HepG2 (cell line): ENCODE measurements around the gene MED22. TPM values are rescaled to one million over a fixed set of nuclear protein-coding genes. Genes with fewer than 3 reads are reported as not detected.

Experiments
- ARID2 ChIP-seq: sonication (generic); formaldehyde crosslinking; IDR thresholded peaks from 2 replicates; pipeline ENCODE4 v1.8.1; 2022; ENCODE audit warnings: mild to moderate bottlenecking, missing genetic modification reagents, borderline replicate concordance
- CC2D1A ChIP-seq: sonication (generic); formaldehyde crosslinking; IDR thresholded peaks from 2 replicates; pipeline ENCODE4 v1.8.1; 2023; ENCODE audit warnings: mild to moderate bottlenecking, missing genetic modification reagents
- CREB1 ChIP-seq, 2 experiments: fragments of 450-650 bp in 1 of 2; IDR thresholded peaks; 2 replicates each; pipeline ENCODE4 v1.6.1; 2016 to 2017; ENCODE audit warnings: control low read depth in 1 of 2, mild to moderate bottlenecking in 1 of 2, missing compliant biosample characterization in 1 of 2, missing genetic modification characterization in 1 of 2
- ELF3 ChIP-seq: IDR thresholded peaks from 2 replicates; pipeline ENCODE4 v1.6.1; 2016; ENCODE audit warnings: missing genetic modification reagents, missing compliant biosample characterization
- FLYWCH1 ChIP-seq: sonication (generic); formaldehyde crosslinking; IDR thresholded peaks from 2 replicates; pipeline ENCODE4 v1.8.1; 2023; ENCODE audit warnings: mild to moderate bottlenecking, missing genetic modification reagents
- FOXA3 ChIP-seq: IDR thresholded peaks from 2 replicates; pipeline ENCODE4 v1.6.1; 2016; ENCODE audit warnings: missing genetic modification reagents, missing compliant biosample characterization
- FOXC1 ChIP-seq: sonication (generic); formaldehyde crosslinking; IDR thresholded peaks from 2 replicates; pipeline ENCODE4 v1.8.0; 2022; ENCODE audit warnings: mild to moderate bottlenecking, missing genetic modification reagents, borderline replicate concordance
- HNRNPL ChIP-seq: fragments of 200-400 bp; formaldehyde crosslinking; IDR thresholded peaks from 2 replicates; pipeline ENCODE4 v1.6.1; 2017; ENCODE audit warnings: mild to moderate bottlenecking, low read depth, low read length
- MAF1 ChIP-seq: sonication (generic); formaldehyde crosslinking; IDR thresholded peaks from 2 replicates; pipeline ENCODE4 v1.5.0; 2020; ENCODE audit warnings: missing genetic modification reagents, borderline replicate concordance
- MTA1 ChIP-seq: sonication (generic); formaldehyde crosslinking; IDR thresholded peaks from 2 replicates; pipeline ENCODE4 v1.4.0; 2020; ENCODE audit warnings: missing genetic modification reagents, mild to moderate bottlenecking, borderline replicate concordance
- NCOA2 ChIP-seq: sonication (generic); formaldehyde crosslinking; IDR thresholded peaks from 2 replicates; pipeline ENCODE4 v1.8.0; 2022; ENCODE audit warnings: inconsistent platforms
- RCOR2 ChIP-seq: IDR thresholded peaks from 2 replicates; pipeline ENCODE4 v1.6.1; 2016; ENCODE audit warnings: missing biosample characterization, missing genetic modification reagents
- SP1 ChIP-seq, 2 experiments: fragments of 450-650 bp in 1 of 2; sonication (generic) in 1 of 2; formaldehyde crosslinking in 1 of 2; IDR thresholded peaks; 2 replicates each; pipeline versions ENCODE4 v1.4.0 to v1.6.1; 2016 to 2020; ENCODE audit warnings: missing genetic modification reagents in 1 of 2
- TBX3 ChIP-seq: fragments of 450-650 bp; IDR thresholded peaks from 2 replicates; pipeline ENCODE4 v1.6.1; 2017; ENCODE audit warnings: antibody characterized with exemption, mild to moderate bottlenecking, inconsistent platforms, borderline replicate concordance
- U2AF1 ChIP-seq: fragments of 200-400 bp; formaldehyde crosslinking; optimal IDR thresholded peaks from 2 replicates; pipeline ENCODE3; 2017; ENCODE audit warnings: mild to moderate bottlenecking, low read depth, low read length
- ZBTB3 ChIP-seq: sonication (generic); formaldehyde crosslinking; IDR thresholded peaks from 2 replicates; pipeline ENCODE4 v1.4.0; 2020; ENCODE audit warnings: low read depth, mild to moderate bottlenecking, moderate library complexity, missing genetic modification reagents, borderline replicate concordance
- ZFP36L1 ChIP-seq: sonication (generic); formaldehyde crosslinking; IDR thresholded peaks from 2 replicates; pipeline ENCODE4 v1.8.0; 2022; ENCODE audit warnings: mild to moderate bottlenecking, missing genetic modification reagents, moderate library complexity
- ZFP90 ChIP-seq: sonication (generic); formaldehyde crosslinking; IDR thresholded peaks from 2 replicates; pipeline ENCODE4 v1.8.0; 2022; ENCODE audit warnings: missing genetic modification reagents, mild to moderate bottlenecking, inconsistent platforms, borderline replicate concordance
- ZIK1 ChIP-seq: sonication (generic); formaldehyde crosslinking; IDR thresholded peaks from 2 replicates; pipeline ENCODE4 v1.5.0; 2020; ENCODE audit warnings: mild to moderate bottlenecking, low read depth, missing genetic modification reagents, borderline replicate concordance
- ZNF205 ChIP-seq: IDR thresholded peaks from 2 replicates; pipeline ENCODE4 v1.6.1; 2018; ENCODE audit warnings: missing biosample characterization, missing genetic modification reagents
- ZNF253 ChIP-seq: sonication (generic); formaldehyde crosslinking; IDR thresholded peaks from 2 replicates; pipeline ENCODE4 v1.8.0; 2022; ENCODE audit warnings: mild to moderate bottlenecking, missing genetic modification reagents, borderline replicate concordance
- ZNF605 ChIP-seq: sonication (generic); formaldehyde crosslinking; IDR thresholded peaks from 2 replicates; pipeline ENCODE4 v1.8.0; 2022; ENCODE audit warnings: mild to moderate bottlenecking, missing genetic modification reagents
- ZNF652 ChIP-seq: IDR thresholded peaks from 2 replicates; pipeline ENCODE4 v1.6.1; 2016; ENCODE audit warnings: low read depth, borderline replicate concordance
- ZNF761 ChIP-seq: sonication (generic); formaldehyde crosslinking; conservative IDR thresholded peaks from 2 replicates; pipeline ENCODE4 v1.4.0; 2020; ENCODE audit warnings: mild to moderate bottlenecking, missing genetic modification reagents
- ZNF850 ChIP-seq: sonication (generic); formaldehyde crosslinking; conservative IDR thresholded peaks from 2 replicates; pipeline ENCODE4 v1.9.0; 2021; ENCODE audit warnings: mild to moderate bottlenecking, missing genetic modification reagents
- ZSCAN31 ChIP-seq: sonication (generic); formaldehyde crosslinking; IDR thresholded peaks from 2 replicates; pipeline ENCODE4 v1.5.0; 2020; ENCODE audit warnings: low read depth, mild to moderate bottlenecking, missing genetic modification reagents
- polyA plus RNA-seq, 8 experiments: library from polyadenylated mRNA; depleted of rRNA in 3 of 8; stranded (reverse) in 7 of 8; unstranded in 1 of 8; fragments of >200 nt; fragmentation: Illumina TruSeq in 4 of 8; extraction: Trizol in 4 of 8; gene quantifications; 2 replicates each; pipeline versions ENCODE4 v1.2.1 to v1.2.3, GENCODE V29; 2011 to 2016; ENCODE audit warnings: low read depth in 4 of 8, missing spikeins in 1 of 8, mixed read lengths in 1 of 8; ENCODE audit not compliant: insufficient read depth in 1 of 8
- total RNA-seq, 5 experiments: library from RNA; depleted of rRNA; stranded (reverse); fragments of >200 nt; fragmentation: Illumina TruSeq; extraction: Trizol; gene quantifications; 2 replicates each; pipeline ENCODE4 v1.2.3, GENCODE V29; 2016; ENCODE audit warnings: low read depth in 1 of 5
- TF ChIP-seq, protein P1 (sequence below): sonication (generic); formaldehyde crosslinking; IDR thresholded peaks from 2 replicates; pipeline ENCODE4 v1.5.0; 2020; ENCODE audit warnings: missing genetic modification reagents
- TF ChIP-seq, protein P2 (sequence below): sonication (generic); formaldehyde crosslinking; IDR thresholded peaks from 2 replicates; pipeline ENCODE4 v1.4.0; 2020; ENCODE audit warnings: missing genetic modification reagents; ENCODE audit errors: not compliant biosample characterization
- TF ChIP-seq, protein P3 (sequence below): IDR thresholded peaks from 2 replicates; pipeline ENCODE4 v1.6.1; 2016; ENCODE audit warnings: missing compliant biosample characterization, missing genetic modification reagents, borderline replicate concordance

MED22 gene
- total and polyA plus RNA-seq, 2 of the 13 experiments (the other 11 are each of a cell fraction or from before 2014, with no cell fraction given), result 15.8 to 22.1 TPM

DNA sequence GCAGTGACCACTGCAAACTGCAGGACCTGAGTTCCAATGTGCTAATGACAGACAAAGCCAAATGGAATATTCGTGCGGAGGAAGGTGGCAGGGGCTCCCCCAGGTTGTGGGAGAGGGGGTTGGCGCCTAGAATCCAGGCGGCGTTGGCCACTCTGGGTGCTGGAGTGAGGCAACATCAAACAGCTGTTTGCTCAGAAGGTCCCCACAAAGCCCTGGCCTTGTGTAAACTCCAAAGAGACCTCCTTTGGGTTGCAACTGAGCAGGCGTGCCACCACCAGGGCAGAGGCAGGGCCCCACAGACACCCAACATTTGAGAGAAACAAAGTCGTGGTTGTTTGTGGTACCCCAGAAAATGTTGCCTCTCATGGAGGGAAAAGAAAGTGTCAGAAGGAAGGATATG, 42.8 kb upstream of the MED22 start (continued):
- TF ChIP-seq ZBTB3, result no peak
- TF ChIP-seq ELF3 (CRISPR knock-in tag), result no peak
- TF ChIP-seq CREB1 (IDR thresholded peaks at IDR 0.05), result no peak
- TF ChIP-seq CREB1 (CRISPR knock-in tag; IDR thresholded peaks at IDR 0.05), result no peak
- no peak for TF ChIP-seq ZNF850 (CRISPR knock-in tag)
- TF ChIP-seq CC2D1A, result no peak
- TF ChIP-seq ZFP36L1 (CRISPR knock-in tag), result no peak
- no peak for TF ChIP-seq RCOR2 (CRISPR knock-in tag)
- no peak for TF ChIP-seq ZNF253 (CRISPR knock-in tag)
- no peak for TF ChIP-seq FLYWCH1
- TF ChIP-seq ZNF205, result no peak
- TF ChIP-seq, protein P1, sequence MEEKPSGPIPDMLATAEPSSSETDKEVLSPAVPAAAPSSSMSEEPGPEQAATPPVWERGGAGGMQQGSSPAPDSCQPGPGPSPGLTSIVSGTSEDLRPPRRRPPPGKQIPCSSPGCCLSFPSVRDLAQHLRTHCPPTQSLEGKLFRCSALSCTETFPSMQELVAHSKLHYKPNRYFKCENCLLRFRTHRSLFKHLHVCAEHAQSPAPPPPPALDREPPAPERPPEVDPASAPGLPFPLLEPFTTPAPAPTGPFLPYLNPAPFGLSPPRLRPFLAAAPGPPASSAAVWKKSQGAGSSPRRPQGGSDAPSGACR, result 0 out of 2 replicates have a peak, but pooled peaks have one; percentile 78
- TF ChIP-seq NCOA2 (CRISPR knock-in tag), result no peak
- TF ChIP-seq ZNF652 (CRISPR knock-in tag), result no peak
- no peak for TF ChIP-seq ZIK1 (CRISPR knock-in tag)
- TF ChIP-seq TBX3, result no peak
- TF ChIP-seq, protein P2, sequence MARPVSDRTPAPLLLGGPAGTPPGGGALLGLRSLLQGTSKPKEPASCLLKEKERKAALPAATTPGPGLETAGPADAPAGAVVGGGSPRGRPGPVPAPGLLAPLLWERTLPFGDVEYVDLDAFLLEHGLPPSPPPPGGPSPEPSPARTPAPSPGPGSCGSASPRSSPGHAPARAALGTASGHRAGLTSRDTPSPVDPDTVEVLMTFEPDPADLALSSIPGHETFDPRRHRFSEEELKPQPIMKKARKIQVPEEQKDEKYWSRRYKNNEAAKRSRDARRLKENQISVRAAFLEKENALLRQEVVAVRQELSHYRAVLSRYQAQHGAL, result no peak
- no peak for TF ChIP-seq SP1 (IDR thresholded peaks at IDR 0.05)
- TF ChIP-seq SP1 (CRISPR knock-in tag; IDR thresholded peaks at IDR 0.05), result no peak
- no peak for TF ChIP-seq ZNF761
- TF ChIP-seq HNRNPL, result 0 out of 2 replicates have a peak, but pooled peaks have one; percentile 16
- TF ChIP-seq U2AF1, result no peak
- TF ChIP-seq FOXC1 (CRISPR knock-in tag), result no peak
- TF ChIP-seq MTA1 (CRISPR knock-in tag), result peak; percentile 41; the same call in 1 of the 2 replicates
- TF ChIP-seq, protein P3, sequence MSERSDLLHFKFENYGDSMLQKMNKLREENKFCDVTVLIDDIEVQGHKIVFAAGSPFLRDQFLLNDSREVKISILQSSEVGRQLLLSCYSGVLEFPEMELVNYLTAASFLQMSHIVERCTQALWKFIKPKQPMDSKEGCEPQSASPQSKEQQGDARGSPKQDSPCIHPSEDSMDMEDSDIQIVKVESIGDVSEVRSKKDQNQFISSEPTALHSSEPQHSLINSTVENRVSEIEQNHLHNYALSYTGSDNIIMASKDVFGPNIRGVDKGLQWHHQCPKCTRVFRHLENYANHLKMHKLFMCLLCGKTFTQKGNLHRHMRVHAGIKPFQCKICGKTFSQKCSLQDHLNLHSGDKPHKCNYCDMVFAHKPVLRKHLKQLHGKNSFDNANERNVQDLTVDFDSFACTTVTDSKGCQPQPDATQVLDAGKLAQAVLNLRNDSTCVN (CRISPR knock-in tag), result 0 out of 2 replicates have a peak, but pooled peaks have one; percentile 20
- peak; percentile 54 for TF ChIP-seq FOXA3 (CRISPR knock-in tag)
- TF ChIP-seq ZFP90, result no peak
- no peak for TF ChIP-seq MAF1 (CRISPR knock-in tag)
- no peak for TF ChIP-seq ZSCAN31 (CRISPR knock-in tag)
- TF ChIP-seq ZNF605 (CRISPR knock-in tag), result 0 out of 2 replicates have a peak, but pooled peaks have one; percentile 53
- TF ChIP-seq ARID2, result no peak
